ENCODE measurements around the gene VIPR2. TPM values are rescaled to one million over a fixed set of nuclear protein-coding genes. Genes with fewer than 3 reads are reported as not detected.
"Not testable (repeated sequence)": the region's sequence is repeated elsewhere in the genome, so short reads cannot be mapped to it uniquely, and the experiment has no call there.

The VIPR2 gene
- total RNA-seq, 2 experiments from 2014 or later = 0.80 to 0.99 TPM

DNA sequence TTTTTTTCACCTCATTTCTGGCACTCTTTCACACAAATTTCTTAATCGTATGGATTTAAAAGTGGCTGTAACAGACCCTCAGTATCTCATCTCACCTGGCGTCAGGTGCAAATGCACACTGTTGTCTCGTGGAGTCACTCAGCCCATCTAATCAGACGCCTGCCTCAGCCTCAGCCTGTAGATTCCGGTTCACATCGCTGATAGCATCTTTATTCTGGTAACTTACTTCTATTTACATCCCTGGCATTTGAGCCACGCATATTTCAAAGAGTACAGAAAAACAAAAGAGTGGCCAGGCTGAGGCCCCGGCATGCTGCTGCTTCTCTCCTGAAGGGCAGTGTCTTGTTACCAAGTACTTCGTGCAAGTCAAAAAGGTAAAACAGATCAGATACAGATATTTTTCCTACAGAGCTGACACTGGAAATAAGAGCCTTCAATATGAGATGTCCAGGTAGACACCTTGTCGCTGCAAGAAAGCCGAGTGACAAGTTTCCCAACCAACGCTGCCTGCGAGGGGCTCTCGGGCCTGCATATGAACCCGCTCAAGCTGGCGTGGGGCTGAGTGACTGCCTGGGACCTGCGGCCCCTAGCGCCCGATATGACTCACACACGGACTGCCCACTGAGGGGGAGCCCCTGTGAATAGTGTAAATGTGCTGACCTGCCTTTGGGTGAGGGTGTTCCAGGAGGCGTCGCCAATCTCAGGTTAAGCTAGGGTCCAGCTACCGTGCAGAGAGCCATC lies 4.3 kb downstream of the VIPR2 start:
- peaks cover 2% of the 10 kb centered on the region for H3K4me1 Mint-ChIP-seq
- H3K36me3 Mint-ChIP-seq = no peaks in the 10 kb centered on the region
- H3K27me3 Mint-ChIP-seq = peaks cover 33% of the 10 kb centered on the region
- H3K27ac Mint-ChIP-seq = no peak overlapping the region
- no peak overlapping the region for H3K4me3 Mint-ChIP-seq
- no peak for ATAC-seq (ENCODE audit: low read depth)
- POLR2A ChIA-PET = no interaction called here
- DNase-seq = no peak
- no peaks in the 10 kb centered on the region for H3K9me3 Mint-ChIP-seq

DNA sequence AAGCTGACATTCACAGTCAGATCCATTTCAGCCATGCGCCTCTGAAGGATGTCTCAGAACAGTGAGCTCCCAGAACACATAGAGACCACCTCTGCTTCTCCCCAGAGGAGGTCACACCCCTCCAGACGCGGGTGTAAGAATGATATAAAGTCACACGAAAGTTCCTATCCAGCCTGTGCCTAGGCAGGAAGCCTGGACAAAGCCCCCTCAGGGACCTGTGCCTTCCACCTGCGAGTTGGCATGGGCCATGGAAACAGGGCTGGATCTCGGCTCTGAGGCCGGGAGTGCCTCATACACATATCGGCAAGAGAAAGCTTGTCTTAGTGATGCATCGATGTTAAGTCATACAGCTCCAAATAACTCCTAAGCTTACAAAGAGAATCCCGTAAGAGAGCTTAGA lies 5.0 kb downstream of the VIPR2 start:
- Mint-ChIP-seq H3K4me3 (no peak overlapping the region), H3K27me3 (peaks cover 30% of the 10 kb centered on the region), H3K36me3 (no peaks in the 10 kb centered on the region), H3K9me3 (no peaks in the 10 kb centered on the region), H3K27ac (no peak overlapping the region), H3K4me1 (peaks cover 1% of the 10 kb centered on the region)
- ATAC-seq (ENCODE audit: low read depth) (no peak), DNase-seq (no peak)
- POLR2A ChIA-PET = no interaction called here

- no peak for DNase-seq
- H3K9me3 Mint-ChIP-seq = no peaks in the 10 kb centered on the region
- H3K4me1 Mint-ChIP-seq = peaks cover 1% of the 10 kb centered on the region
- peaks cover 29% of the 10 kb centered on the region for H3K27me3 Mint-ChIP-seq
- H3K4me3 Mint-ChIP-seq = no peak overlapping the region
- no peak overlapping the region for H3K27ac Mint-ChIP-seq
- no peak for ATAC-seq (ENCODE audit: low read depth)
- no peaks in the 10 kb centered on the region for H3K36me3 Mint-ChIP-seq
- POLR2A ChIA-PET = no interaction called here
Measured at GRCh38 chr7:159139202-159139601, 5.5 kb downstream of the VIPR2 start.

GRCh38 chr7:159138508-159138907 lies 6.2 kb downstream of the VIPR2 start:
- POLR2A ChIA-PET = no interaction called here
- Mint-ChIP-seq H3K4me1 (no peaks in the 10 kb centered on the region), H3K27me3 (peaks cover 22% of the 10 kb centered on the region), H3K9me3 (no peaks in the 10 kb centered on the region), H3K4me3 (no peak overlapping the region), H3K36me3 (no peaks in the 10 kb centered on the region), H3K27ac (no peak overlapping the region)
- DNase-seq (no peak), ATAC-seq (ENCODE audit: low read depth) (no peak)

DNA sequence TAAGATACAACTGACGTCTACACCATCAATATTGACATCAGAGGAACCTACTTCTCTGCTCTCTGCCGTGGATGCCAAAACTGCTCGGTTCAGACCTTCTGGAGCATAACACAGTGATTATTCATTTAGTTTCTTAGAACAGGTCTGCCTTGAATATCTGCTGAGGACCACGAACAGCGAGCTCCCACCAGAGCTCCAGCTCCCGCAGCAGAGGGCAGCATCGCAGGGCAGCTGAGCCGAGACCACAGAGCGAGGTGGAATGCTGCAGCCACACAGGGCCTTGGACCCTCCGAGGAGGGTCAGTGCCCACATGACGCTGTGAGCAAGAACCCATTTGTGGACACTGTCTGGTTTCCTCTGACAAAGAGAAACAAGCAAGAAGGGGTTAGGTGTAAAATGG lies 6.8 kb downstream of the VIPR2 start:
- ATAC-seq (ENCODE audit: low read depth) (no peak), DNase-seq (no peak)
- Mint-ChIP-seq H3K9me3 (no peaks in the 10 kb centered on the region), H3K27me3 (peaks cover 16% of the 10 kb centered on the region), H3K4me3 (no peak overlapping the region), H3K27ac (no peak overlapping the region), H3K36me3 (no peaks in the 10 kb centered on the region), H3K4me1 (no peaks in the 10 kb centered on the region)
- POLR2A ChIA-PET = no interaction called here

GRCh38 chr7:159136846-159137245 lies 7.8 kb downstream of the VIPR2 start:
- no peak for ATAC-seq (ENCODE audit: low read depth)
- H3K4me3 Mint-ChIP-seq = no peak overlapping the region
- no peaks in the 10 kb centered on the region for H3K4me1 Mint-ChIP-seq
- H3K9me3 Mint-ChIP-seq = no peaks in the 10 kb centered on the region
- no peak overlapping the region for H3K27ac Mint-ChIP-seq
- DNase-seq = no peak
- POLR2A ChIA-PET = no interaction called here
- H3K36me3 Mint-ChIP-seq = no peaks in the 10 kb centered on the region
- peaks cover 5% of the 10 kb centered on the region for H3K27me3 Mint-ChIP-seq

DNA sequence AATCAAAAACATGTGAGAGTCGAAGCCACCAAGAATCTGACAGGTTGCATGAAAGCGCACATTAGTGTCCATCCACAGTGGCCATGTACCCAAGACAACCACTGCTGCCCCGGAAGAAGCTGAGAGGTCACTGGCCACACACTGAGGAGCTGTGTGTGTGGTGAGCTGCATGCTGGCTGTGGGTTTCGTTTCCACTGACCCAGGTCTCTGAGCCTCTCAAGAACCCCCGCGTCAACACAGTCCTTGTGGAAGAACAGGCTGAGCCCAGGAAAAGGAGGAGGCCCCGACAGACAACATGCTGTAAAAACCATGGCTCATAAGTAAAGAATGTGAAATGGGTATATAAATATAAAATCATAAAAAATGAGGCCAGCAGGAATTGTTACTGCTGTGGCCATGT lies 8.2 kb downstream of the VIPR2 start:
- Mint-ChIP-seq H3K36me3 (no peaks in the 10 kb centered on the region), H3K27ac (no peak overlapping the region), H3K4me1 (no peaks in the 10 kb centered on the region), H3K9me3 (no peaks in the 10 kb centered on the region), H3K27me3 (peaks cover 1% of the 10 kb centered on the region), H3K4me3 (no peak overlapping the region)
- DNase-seq (no peak), ATAC-seq (ENCODE audit: low read depth) (no peak)
- POLR2A ChIA-PET = no interaction called here

- H3K9me3 Mint-ChIP-seq = no peaks in the 10 kb centered on the region
- H3K4me1 Mint-ChIP-seq = no peaks in the 10 kb centered on the region
- POLR2A ChIA-PET = no interaction called here
- DNase-seq = no peak
- no peak for ATAC-seq (ENCODE audit: low read depth)
- H3K27ac Mint-ChIP-seq = no peak overlapping the region
- no peak overlapping the region for H3K4me3 Mint-ChIP-seq
- no peaks in the 10 kb centered on the region for H3K27me3 Mint-ChIP-seq
- no peaks in the 10 kb centered on the region for H3K36me3 Mint-ChIP-seq
Measured at GRCh38 chr7:159136013-159136412, 8.7 kb downstream of the VIPR2 start.

GRCh38 chr7:159132670-159133443 lies 11.8 kb downstream of the VIPR2 start:
- POLR2A ChIA-PET; H3K9me3 Mint-ChIP-seq; ATAC-seq (ENCODE audit: low read depth); DNase-seq; H3K27ac Mint-ChIP-seq; H3K27me3 Mint-ChIP-seq; H3K4me1 Mint-ChIP-seq; H3K4me3 Mint-ChIP-seq; H3K36me3 Mint-ChIP-seq: not testable (repeated sequence)

DNA sequence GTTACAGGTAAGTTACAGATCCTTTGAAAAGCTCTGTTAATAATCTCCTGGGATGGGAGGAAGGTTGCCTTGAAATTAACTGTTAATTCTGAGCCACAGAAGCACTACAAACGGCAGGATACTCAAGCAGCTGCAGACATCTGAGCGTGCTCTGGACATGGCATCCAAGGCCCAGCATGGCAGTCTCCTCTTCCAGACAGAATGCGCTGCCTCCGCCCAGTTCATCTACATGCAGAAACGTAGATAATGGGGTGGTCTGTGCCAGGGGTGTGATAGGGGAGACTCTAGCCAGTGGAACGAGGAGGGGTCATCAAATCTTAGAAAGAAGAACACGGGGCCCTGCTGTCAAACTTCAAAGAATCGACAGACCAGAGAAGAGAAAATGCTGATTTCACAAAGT lies 13.8 kb downstream of the VIPR2 start:
- Mint-ChIP-seq H3K36me3 (no peaks in the 10 kb centered on the region), H3K9me3 (no peaks in the 10 kb centered on the region), H3K4me3 (no peak overlapping the region), H3K27ac (no peak overlapping the region), H3K27me3 (peaks cover 3% of the 10 kb centered on the region), H3K4me1 (no peaks in the 10 kb centered on the region)
- DNase-seq (no peak), ATAC-seq (ENCODE audit: low read depth) (no peak)
- POLR2A ChIA-PET = no interaction called here

- H3K4me1 Mint-ChIP-seq = no peaks in the 10 kb centered on the region
- no peaks in the 10 kb centered on the region for H3K36me3 Mint-ChIP-seq
- ATAC-seq (ENCODE audit: low read depth) (no peak), DNase-seq (no peak)
- no peaks in the 10 kb centered on the region for H3K9me3 Mint-ChIP-seq
- peaks cover 3% of the 10 kb centered on the region for H3K27me3 Mint-ChIP-seq
- no peak overlapping the region for H3K27ac Mint-ChIP-seq
- H3K4me3 Mint-ChIP-seq = no peak overlapping the region
- POLR2A ChIA-PET = no interaction called here
Measured at GRCh38 chr7:159130199-159130775, 14.4 kb downstream of the VIPR2 start.

DNA sequence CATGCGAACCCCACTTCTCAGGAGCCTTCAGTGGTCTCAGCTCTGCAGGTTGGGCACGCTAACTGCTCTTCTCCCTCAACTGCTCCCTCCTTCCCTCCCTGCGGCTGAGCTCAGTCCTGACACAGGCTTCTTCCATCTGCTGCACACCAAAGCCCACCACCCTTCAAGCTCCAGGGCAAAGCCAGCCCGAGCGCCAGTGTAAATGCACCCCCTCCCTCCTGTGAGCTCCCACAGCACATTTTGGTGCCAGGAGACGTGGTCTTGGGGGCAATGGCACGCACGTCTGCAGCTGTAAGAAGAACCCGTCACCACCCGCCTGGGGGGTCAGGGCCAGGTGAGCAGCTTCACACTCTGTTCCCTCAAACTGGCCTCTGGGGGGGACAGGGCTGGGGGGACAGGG lies 15.9 kb downstream of the VIPR2 start:
- Mint-ChIP-seq H3K9me3 (no peaks in the 10 kb centered on the region), H3K36me3 (no peaks in the 10 kb centered on the region), H3K4me1 (no peaks in the 10 kb centered on the region), H3K27me3 (peaks cover 3% of the 10 kb centered on the region), H3K27ac (no peak overlapping the region), H3K4me3 (no peak overlapping the region)
- POLR2A ChIA-PET = no interaction called here
- no peak for ATAC-seq (ENCODE audit: low read depth)
- DNase-seq = peak; percentile 8

- Mint-ChIP-seq H3K4me3 (no peak overlapping the region), H3K36me3 (no peaks in the 10 kb centered on the region), H3K4me1 (no peaks in the 10 kb centered on the region), H3K9me3 (no peaks in the 10 kb centered on the region), H3K27ac (no peak overlapping the region), H3K27me3 (peaks cover 3% of the 10 kb centered on the region)
- POLR2A ChIA-PET = no interaction called here
- ATAC-seq (ENCODE audit: low read depth) (no peak), DNase-seq (peak; percentile 15)
Measured at GRCh38 chr7:159127691-159128642, 16.7 kb downstream of the VIPR2 start.

All from activated naive CD8-positive, alpha-beta T cell treated with anti-CD3 and anti-CD28 coated beads, Interleukin-2, amount 10 ng/mL, durations not matched to agents 7 days and 5 days (primary cell).